COLO829 (cell line): Measurements from ENCODE around the gene MEIKIN.

ENCODE experiments used
- DNase-seq: peaks from one replicate; pipeline ENCODE4 v3.0.0; 2012; ENCODE audit warnings: low spot score

The MEIKIN gene

DNA sequence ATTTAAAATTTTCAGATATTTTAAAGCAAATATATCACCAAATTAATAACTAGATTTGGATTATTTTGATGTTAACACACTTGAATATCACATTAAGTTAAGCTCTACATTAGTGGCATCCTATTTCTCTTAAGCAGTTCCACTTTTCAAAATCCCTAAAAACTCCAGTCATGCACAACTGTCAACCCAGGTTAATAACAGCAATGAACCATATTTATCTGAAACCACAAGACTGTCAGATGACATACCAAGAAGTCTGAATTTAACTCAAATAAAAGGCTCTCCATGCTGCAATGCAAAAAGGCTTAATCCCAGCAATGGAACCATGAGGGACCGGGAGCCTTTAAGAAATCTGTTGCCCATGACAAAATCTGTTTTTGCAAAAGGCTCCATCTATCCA is 176.1 kb downstream of the MEIKIN start:
- DNase-seq: no peak

DNA sequence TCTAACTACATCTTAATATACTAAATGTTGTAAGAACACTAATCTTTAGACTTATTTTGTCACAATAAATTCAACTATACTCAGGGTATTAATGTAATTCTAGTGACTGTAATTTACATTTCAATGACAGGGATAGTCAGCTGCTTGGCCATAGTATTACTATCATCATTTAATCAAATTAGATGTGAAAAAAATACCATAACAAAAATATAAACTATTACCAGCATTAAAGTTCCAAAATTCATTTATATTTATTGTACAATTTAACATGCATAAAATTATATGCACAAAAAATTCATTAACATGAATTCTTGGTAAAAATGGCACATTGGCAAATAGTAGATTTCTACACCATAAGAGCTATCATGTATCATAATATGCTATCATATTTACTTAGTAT is 177.6 kb downstream of the MEIKIN start:
- no peak for DNase-seq

DNA sequence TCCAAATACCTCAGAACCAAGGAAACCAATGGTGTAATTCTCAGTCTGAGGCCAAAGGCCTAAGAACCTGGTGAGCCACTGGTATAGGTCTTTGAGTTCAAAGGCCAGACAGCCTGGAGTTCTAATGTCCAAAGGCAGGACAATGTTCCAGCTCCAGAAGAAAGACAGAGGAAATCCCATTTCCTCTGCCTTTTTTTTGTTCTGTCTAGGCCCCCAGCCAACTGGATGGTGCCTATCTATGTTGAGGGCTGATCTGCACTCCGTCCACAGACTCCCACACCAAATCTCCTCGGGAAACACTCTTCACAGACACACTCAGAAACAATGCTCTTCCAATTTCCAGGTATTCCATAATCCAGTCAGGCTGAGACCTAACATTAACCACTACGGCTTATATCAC is 178.8 kb downstream of the MEIKIN start:
- DNase-seq: no peak

DNA sequence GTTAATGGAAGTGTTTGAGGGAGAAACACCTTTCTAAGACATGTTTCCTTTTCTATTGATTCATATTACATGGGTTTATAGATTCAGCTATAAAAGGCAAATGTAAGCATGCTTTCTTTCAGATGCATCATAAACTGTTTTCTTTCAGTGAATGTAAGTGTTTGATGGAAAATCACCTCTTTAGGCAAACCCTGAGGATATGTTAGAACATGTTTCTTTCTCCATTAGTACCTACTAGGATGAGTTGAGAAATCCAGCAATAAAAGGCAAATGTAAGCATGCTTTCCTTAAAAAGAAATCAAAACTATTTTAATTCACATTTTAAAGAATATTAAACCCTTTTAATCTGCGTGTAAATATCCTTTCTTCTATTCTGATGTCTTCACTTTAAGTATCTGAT is 180.2 kb downstream of the MEIKIN start:
- no peak for DNase-seq

DNA sequence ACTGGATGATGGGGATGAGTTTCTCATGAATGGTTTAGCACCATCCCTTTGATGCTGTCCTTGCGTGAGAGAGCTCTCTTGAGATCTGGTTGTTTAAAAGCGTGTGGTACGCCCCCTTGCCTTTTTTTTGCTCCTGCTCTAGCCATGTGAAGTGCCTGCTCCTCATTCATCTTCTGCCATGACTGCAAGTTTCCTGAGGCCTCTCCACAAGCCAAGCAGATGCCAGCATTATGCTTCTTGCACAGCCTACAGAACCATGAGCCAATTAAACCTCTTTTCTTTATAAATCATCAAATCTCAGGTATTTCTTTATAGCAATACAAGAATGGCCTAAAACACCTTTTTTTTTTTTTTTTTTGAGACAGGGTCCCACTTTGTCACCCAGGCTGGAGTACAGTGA is 181.5 kb downstream of the MEIKIN start:
- DNase-seq: no peak

DNA sequence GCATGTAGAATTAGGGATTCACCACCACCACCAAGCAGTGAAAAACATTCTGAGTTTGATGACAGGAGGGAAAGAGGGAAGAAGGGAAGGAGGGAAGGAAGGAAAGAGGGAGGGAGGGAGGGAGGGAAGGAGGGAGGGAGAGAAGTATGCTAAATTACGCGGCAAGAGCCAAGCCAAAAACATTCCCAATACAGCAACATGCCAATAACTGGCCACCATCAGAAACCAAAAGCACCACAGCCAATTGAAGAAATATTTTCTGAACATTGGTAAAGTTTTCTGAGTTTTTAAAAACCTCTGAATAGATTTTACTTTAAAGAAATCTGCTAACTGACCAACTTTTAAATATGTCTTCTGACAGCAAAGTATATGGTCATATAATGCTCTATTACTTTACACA is 184.7 kb downstream of the MEIKIN start:
- DNase-seq: no peak

DNA sequence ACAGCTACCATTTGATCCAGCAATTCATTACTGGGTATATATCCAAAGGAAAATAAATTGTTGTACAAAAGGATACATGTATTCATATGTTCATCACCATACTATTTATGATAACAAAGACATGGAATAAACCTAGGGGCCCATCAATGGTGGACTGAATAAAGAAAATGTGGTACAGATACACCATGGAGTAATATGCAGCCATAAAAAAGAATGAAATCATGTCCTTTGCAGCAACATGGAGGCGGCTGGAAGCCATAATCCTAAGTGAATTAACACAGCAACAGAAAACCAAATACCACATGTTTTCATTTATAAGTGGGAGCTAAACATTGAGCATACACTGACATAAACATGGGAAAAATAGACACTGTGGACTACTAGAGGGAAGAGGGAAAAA is 185.8 kb downstream of the MEIKIN start:
- DNase-seq: no peak

DNA sequence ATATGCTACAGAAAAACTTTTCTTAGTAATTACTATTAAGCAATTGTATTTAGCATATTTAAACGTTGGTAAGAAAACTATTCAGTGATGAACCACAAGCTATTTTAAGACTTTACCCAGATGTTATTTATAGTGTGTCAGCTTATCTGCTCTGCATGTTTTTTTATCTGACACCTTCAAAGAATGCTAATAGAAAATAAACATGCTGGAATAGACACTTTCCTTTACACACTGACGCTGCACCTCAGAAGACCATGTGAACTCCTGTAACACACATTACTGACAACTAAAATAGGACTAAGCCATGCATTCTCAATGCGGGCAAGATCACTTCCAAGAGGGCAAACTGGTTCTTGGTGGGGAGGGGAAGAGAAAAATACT is 187.0 kb downstream of the MEIKIN start:
- no peak for DNase-seq

DNA sequence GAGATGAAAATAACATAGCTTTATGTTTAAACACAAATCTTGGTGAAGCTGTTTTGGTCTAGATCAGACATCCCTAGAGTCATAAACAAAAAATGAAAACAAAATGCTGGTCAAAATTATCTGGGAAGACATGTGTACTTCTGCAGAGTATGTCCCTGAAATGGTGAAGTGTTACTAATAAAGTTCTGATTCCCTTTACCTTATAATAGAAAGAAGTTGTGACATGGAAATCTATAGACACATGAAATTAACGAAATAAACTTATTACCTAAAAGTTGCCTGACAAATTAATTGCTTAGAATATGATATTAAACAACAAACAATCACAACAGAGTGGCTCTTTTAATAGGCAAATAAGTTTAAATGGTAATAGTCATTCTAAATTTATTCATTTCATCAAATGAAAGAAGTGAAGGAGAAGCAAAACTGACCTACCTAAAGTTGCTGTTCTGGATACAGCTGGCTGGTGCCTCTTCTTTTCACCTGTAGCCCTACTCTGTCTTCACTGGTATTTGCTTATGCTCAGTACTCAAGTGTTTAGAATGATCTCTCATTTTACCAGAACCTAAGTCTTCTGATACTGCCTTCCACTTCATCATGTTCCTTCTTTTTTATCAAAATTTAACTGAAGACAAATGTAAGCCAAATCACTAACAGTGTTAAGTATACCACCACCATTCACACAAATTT is 187.5 kb downstream of the MEIKIN start:
- no peak for DNase-seq
